Astrocyte (in vitro differentiated cells and primary cell): ENCODE measurements around the gene SCN8A. TPM values are rescaled to one million over a fixed set of nuclear protein-coding genes. Genes with fewer than 3 reads are reported as not detected.

ENCODE experiments used
- DNase-seq: peaks from one replicate; pipeline ENCODE4 v3.0.0-alpha.2; 2010; ENCODE audit warnings: low read depth
- FAIRE-seq: peaks from 2 replicates; lab custom pipeline; 2011; peaks lifted over from hg19 to GRCh38; lab: Jason Lieb, UNC
- H2AFZ ChIP-seq: 2 replicates; pipeline ENCODE4 v1.6.0; 2012; ENCODE audit warnings: low read depth, low read length, inconsistent platforms
- H3K27ac ChIP-seq: 2 replicates; pipeline ENCODE4 v1.5.1; 2011; ENCODE audit warnings: low read depth, low read length, inconsistent platforms
- H3K27me3 ChIP-seq: 2 replicates; pipeline ENCODE4 v1.6.0; 2011; ENCODE audit warnings: low read length, inconsistent platforms; ENCODE audit not compliant: insufficient read depth
- H3K36me3 ChIP-seq: 2 replicates; pipeline ENCODE4 v1.5.1; 2011; ENCODE audit warnings: low read length, inconsistent platforms; ENCODE audit not compliant: insufficient read depth
- H3K4me1 ChIP-seq: 2 replicates; pipeline ENCODE4 v1.5.1; 2011; ENCODE audit warnings: low read length, inconsistent platforms; ENCODE audit not compliant: insufficient read depth
- H3K4me2 ChIP-seq: 2 replicates; pipeline ENCODE4 v1.6.0; 2012; ENCODE audit warnings: low read length, inconsistent platforms
- H3K4me3 ChIP-seq: 2 replicates; pipeline ENCODE4 v1.5.1; 2011; ENCODE audit warnings: low read depth, mild to moderate bottlenecking, low read length, inconsistent platforms; ENCODE audit not compliant: insufficient read depth
- H3K79me2 ChIP-seq: 2 replicates; pipeline ENCODE4 v1.6.0; 2012; ENCODE audit warnings: mild to moderate bottlenecking, low read length, inconsistent platforms; ENCODE audit not compliant: insufficient read depth
- H3K9ac ChIP-seq: 2 replicates; pipeline ENCODE4 v1.6.0; 2012; ENCODE audit warnings: mild to moderate bottlenecking, low read length, inconsistent platforms
- H3K9me3 ChIP-seq: 2 replicates; pipeline ENCODE4 v1.5.1; 2012; ENCODE audit warnings: low read depth, mild to moderate bottlenecking, low read length, inconsistent platforms; ENCODE audit not compliant: insufficient read depth
- H4K20me1 ChIP-seq: 2 replicates; pipeline ENCODE4 v1.6.0; 2012; ENCODE audit warnings: low read length, inconsistent platforms; ENCODE audit not compliant: insufficient read depth
- H3K27ac Mint-ChIP-seq: one replicate; pipeline ENCODE4 v1.8.0; 2021; ENCODE audit warnings: mild to moderate bottlenecking, mixed read lengths; ENCODE audit not compliant: unreplicated experiment
- H3K27me3 Mint-ChIP-seq: one replicate; pipeline ENCODE4 v1.8.0; 2021; ENCODE audit warnings: low read depth, mixed read lengths; ENCODE audit not compliant: unreplicated experiment
- H3K36me3 Mint-ChIP-seq: one replicate; pipeline ENCODE4 v1.8.0; 2021; ENCODE audit warnings: low read depth, mixed read lengths; ENCODE audit not compliant: unreplicated experiment
- H3K4me1 Mint-ChIP-seq: one replicate; pipeline ENCODE4 v1.8.0; 2021; ENCODE audit warnings: low read depth, mixed read lengths; ENCODE audit not compliant: unreplicated experiment
- H3K4me3 Mint-ChIP-seq: one replicate; pipeline ENCODE4 v1.8.0; 2021; ENCODE audit warnings: mild to moderate bottlenecking, moderate library complexity, mixed read lengths; ENCODE audit not compliant: unreplicated experiment
- H3K9me3 Mint-ChIP-seq: one replicate; pipeline ENCODE4 v1.8.0; 2021; ENCODE audit warnings: mild to moderate bottlenecking, mixed read lengths; ENCODE audit not compliant: unreplicated experiment
- CTCF ChIP-seq: IDR thresholded peaks from 2 replicates; pipeline ENCODE4 v1.5.1; 2011; ENCODE audit warnings: low read depth, mild to moderate bottlenecking, inconsistent platforms, low read length, moderate library complexity; ENCODE audit not compliant: insufficient read depth
- EZH2 ChIP-seq: IDR thresholded peaks from 2 replicates; pipeline ENCODE4 v1.6.1; 2012; ENCODE audit warnings: mild to moderate bottlenecking, low read length, inconsistent platforms; ENCODE audit not compliant: insufficient read depth
- total RNA-seq: library from RNA; stranded (reverse); gene quantifications from 2 replicates; pipeline ENCODE4 v1.2.1, GENCODE V29; 2021

The SCN8A gene
- total RNA-seq, 1 donor from 2014 or later, result 6.5 TPM

GRCh38 chr12:51798501-51798900 lies 207.5 kb downstream of the SCN8A start:
- H3K36me3 Mint-ChIP-seq, result peaks cover 19% of the 10 kb centered on the region
- peaks cover 2% of the 10 kb centered on the region for H3K27me3 Mint-ChIP-seq
- TF ChIP-seq CTCF (no peak), EZH2 (no peak)

GRCh38 chr12:51801027-51801426 lies 210.0 kb downstream of the SCN8A start:
- H3K9me3 ChIP-seq, result no peaks in the 10 kb centered on the region
- Mint-ChIP-seq H3K4me1 (peaks cover 4% of the 10 kb centered on the region), H3K4me3 (no peak overlapping the region), H3K27ac (no peak overlapping the region), H3K27me3 (peaks cover 2% of the 10 kb centered on the region), H3K36me3 (peaks cover 15% of the 10 kb centered on the region), H3K9me3 (peaks cover 3% of the 10 kb centered on the region)
- H3K36me3 ChIP-seq, result no peaks in the 10 kb centered on the region
- no peaks in the 10 kb centered on the region for H3K27me3 ChIP-seq
- no peak overlapping the region for H3K4me2 ChIP-seq
- H3K79me2 ChIP-seq, result no peaks in the 10 kb centered on the region
- H4K20me1 ChIP-seq, result no peaks in the 10 kb centered on the region
- no peak for DNase-seq
- no peaks in the 10 kb centered on the region for H3K4me1 ChIP-seq
- no peak overlapping the region for H2AFZ ChIP-seq
- H3K9ac ChIP-seq, result no peak overlapping the region
- no peak for FAIRE-seq
- no peak overlapping the region for H3K27ac ChIP-seq
- TF ChIP-seq CTCF (no peak), EZH2 (no peak)
- no peak overlapping the region for H3K4me3 ChIP-seq

More at GRCh38 chr12:51798501-51798900, 207.5 kb downstream of the SCN8A start:
- no peaks in the 10 kb centered on the region for H3K79me2 ChIP-seq
- H3K4me1 Mint-ChIP-seq, result peaks cover 4% of the 10 kb centered on the region
- H3K4me3 ChIP-seq, result no peak overlapping the region
- H3K4me1 ChIP-seq, result no peaks in the 10 kb centered on the region
- no peak overlapping the region for H3K27ac ChIP-seq
- DNase-seq (no peak), FAIRE-seq (no peak)
- H3K9me3 Mint-ChIP-seq, result peaks cover 3% of the 10 kb centered on the region
- H3K4me3 Mint-ChIP-seq, result no peak overlapping the region
- H2AFZ ChIP-seq, result no peak overlapping the region
- no peak overlapping the region for H3K9ac ChIP-seq
- H3K36me3 ChIP-seq, result no peaks in the 10 kb centered on the region
- no peak overlapping the region for H3K27ac Mint-ChIP-seq
- no peaks in the 10 kb centered on the region for H3K9me3 ChIP-seq
- H3K4me2 ChIP-seq, result no peak overlapping the region
- H3K27me3 ChIP-seq, result no peaks in the 10 kb centered on the region
- no peaks in the 10 kb centered on the region for H4K20me1 ChIP-seq

DNA sequence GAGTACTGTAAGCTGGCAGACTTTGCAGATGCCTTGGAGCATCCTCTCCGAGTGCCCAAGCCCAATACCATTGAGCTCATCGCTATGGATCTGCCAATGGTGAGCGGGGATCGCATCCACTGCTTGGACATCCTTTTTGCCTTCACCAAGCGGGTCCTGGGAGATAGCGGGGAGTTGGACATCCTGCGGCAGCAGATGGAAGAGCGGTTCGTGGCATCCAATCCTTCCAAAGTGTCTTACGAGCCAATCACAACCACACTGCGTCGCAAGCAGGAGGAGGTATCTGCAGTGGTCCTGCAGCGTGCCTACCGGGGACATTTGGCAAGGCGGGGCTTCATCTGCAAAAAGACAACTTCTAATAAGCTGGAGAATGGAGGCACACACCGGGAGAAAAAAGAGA lies 215.9 kb downstream of the SCN8A start:
- H3K4me3 ChIP-seq, result no peak overlapping the region
- H2AFZ ChIP-seq, result no peak overlapping the region
- H3K4me1 ChIP-seq, result no peaks in the 10 kb centered on the region
- no peaks in the 10 kb centered on the region for H4K20me1 ChIP-seq
- Mint-ChIP-seq H3K4me3 (no peak overlapping the region), H3K27ac (peak overlapping the region; percentile 66), H3K36me3 (peaks cover 5% of the 10 kb centered on the region), H3K27me3 (peaks cover 9% of the 10 kb centered on the region), H3K4me1 (no peaks in the 10 kb centered on the region), H3K9me3 (peaks cover 3% of the 10 kb centered on the region)
- H3K9ac ChIP-seq, result no peak overlapping the region
- no peak for TF ChIP-seq CTCF
- TF ChIP-seq EZH2, result no peak
- H3K27me3 ChIP-seq, result no peaks in the 10 kb centered on the region
- DNase-seq (no peak), FAIRE-seq (no peak)
- H3K4me2 ChIP-seq, result no peak overlapping the region
- H3K79me2 ChIP-seq, result no peaks in the 10 kb centered on the region
- no peaks in the 10 kb centered on the region for H3K9me3 ChIP-seq
- no peaks in the 10 kb centered on the region for H3K36me3 ChIP-seq
- no peak overlapping the region for H3K27ac ChIP-seq
